Stimulated activated CD8-positive, alpha-beta memory T cell treated with anti-CD3 and anti-CD28 coated beads, Interleukin-7, amount 100 ng/mL, for 48 hours (primary cell): ENCODE results near the gene SPTBN1.

ENCODE experiments used
- DNase-seq, 2 donors: peaks; one replicate each; pipeline ENCODE4 v3.0.0-alpha.2; 2020; ENCODE audit warnings: low read depth in 1 of 2; ENCODE audit errors: extremely low read depth in 1 of 2

Gene SPTBN1

GRCh38 chr2:54432251-54433015 lies 23.7 kb upstream of the SPTBN1 start:
- no peak for DNase-seq

DNA sequence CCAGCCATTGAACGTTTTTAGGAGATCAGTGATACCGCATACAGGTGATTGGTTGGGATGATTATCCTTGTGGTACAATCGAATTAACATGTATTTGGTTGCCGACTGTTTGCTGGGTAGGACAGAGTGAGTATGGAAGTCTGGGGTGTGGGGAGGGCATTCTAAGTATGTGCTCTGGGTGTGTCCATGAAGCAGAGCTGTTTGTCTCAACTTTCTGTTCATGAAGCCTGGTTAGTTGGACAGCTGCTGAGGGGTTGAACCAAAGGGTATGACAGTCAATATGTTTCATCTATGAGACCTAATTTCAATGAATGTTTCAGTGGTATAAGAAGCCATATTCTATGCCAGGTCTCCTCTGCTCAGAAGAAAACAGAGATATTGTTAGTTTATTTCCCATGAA lies 21.9 kb upstream of the SPTBN1 start:
- no peak for DNase-seq

- no peak for DNase-seq
Measured at GRCh38 chr2:54434711-54435110, 21.4 kb upstream of the SPTBN1 start.

- no peak for DNase-seq
Measured at GRCh38 chr2:54435325-54436226, 20.6 kb upstream of the SPTBN1 start.

DNA sequence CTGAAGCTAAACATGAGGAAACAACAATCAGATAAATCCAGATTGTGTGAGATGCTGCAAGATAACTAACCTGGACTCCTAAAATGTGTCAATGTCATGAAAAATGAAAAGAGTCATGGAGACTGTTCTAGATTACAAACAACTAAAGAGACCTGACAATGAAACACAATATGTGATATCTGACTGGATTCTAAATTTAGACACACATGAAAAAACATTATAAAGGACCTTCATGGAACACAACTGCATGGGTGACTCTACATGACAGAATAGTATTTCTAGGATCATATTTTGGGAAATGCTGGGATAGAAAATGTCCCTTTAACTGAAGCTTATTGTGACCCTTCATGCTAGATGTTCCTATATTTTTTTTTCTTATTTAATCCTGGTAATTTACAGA lies 18.5 kb upstream of the SPTBN1 start:
- no peak for DNase-seq

DNA sequence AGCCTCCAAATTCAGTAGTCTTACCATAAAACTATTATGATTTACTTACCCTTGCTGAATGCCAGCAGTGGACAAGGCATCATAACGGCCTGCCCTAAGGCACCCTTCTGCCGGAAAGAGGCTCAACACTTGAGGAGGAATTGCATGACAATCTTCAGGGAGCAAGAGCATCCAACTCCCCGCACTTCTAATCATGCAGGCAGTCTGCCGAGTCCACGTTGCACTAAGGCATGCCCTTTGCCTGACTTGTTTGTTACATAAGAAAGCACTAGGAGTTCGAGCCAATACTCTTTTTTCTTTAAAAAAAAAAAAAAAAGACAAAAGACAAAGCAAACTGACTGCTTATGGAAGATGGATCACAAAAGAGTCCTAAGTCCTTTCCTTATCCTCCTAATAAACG lies 17.9 kb upstream of the SPTBN1 start:
- no peak for DNase-seq

DNA sequence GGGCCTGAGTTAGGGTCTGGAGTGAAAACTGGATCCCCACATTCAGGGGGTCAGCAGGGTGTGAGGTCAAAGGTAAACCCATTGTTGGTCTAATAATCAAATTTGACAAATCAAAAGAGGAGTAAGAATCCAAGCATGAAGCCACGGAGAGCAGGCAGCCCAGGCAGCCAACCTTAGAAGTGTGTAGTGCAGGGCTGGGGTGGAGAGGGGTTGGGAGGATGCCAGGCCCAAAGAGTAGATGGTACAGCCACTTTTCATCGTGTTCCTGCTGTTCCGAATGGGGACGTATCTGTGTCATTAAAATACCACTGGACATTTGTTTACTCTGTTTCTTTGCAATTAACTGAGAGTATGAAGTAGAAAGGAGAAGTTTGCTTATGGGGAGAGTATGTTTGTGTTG lies 16.5 kb upstream of the SPTBN1 start:
- no peak for DNase-seq

DNA sequence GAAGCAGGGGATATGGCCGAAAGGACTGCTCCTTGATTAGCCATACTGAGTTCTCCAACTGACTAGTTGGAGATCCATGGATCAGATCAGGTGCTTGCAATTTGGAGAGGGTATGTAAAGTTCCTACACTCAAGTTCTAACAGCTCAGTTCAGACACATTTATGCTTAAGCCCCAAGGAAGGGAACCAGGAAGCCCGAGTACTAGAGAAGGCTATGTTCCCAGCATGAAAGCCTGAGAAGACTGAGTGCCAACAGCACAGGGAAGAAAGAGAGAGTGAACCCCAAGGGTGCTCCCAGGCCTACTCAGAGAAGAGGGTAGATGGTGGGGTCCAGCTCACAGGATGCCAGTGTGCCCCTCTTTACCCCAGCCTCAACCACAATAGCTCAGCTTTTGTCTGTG lies 16.1 kb upstream of the SPTBN1 start:
- no peak for DNase-seq

- no peak for DNase-seq
Measured at GRCh38 chr2:54444503-54444902, 11.6 kb upstream of the SPTBN1 start.

DNA sequence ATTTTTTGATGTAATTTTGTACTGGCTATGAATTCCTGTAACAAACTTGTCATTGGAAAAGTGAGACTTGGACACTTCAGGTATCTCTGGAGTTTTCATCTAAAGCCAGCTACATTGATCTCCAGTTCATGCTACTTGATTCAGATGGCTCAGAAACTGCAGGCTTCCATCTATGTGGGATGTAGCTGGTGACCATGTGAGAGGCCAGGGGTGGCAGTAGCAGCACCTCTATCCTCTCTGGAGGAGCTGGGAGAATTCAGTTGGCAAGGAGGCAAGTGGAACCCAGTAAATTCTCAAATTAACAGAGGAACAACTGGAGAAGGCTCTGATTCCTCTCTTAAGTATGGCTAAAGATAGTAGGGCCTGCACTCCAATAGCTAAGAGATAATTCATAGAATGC lies 10.0 kb upstream of the SPTBN1 start:
- DNase-seq: no peak

DNA sequence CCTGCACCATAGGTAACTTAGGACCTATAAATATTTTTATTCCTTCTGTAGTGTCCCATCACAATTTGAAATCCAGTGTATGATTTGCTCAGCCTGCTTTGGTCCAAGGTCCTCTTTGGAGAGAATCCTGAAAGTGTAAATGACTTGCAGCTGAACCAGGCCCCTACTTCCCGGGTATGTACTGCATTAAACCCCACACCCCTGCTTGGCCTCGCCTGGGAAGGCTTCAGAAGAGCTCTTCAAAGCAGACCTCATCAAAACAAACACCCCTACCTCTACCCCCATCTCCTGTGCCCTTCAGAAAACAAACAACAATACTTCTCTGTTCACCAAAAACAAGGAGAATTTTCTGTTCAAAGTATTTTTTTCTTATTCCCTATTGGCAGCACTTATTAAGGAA lies 9.5 kb upstream of the SPTBN1 start:
- DNase-seq: no peak

DNA sequence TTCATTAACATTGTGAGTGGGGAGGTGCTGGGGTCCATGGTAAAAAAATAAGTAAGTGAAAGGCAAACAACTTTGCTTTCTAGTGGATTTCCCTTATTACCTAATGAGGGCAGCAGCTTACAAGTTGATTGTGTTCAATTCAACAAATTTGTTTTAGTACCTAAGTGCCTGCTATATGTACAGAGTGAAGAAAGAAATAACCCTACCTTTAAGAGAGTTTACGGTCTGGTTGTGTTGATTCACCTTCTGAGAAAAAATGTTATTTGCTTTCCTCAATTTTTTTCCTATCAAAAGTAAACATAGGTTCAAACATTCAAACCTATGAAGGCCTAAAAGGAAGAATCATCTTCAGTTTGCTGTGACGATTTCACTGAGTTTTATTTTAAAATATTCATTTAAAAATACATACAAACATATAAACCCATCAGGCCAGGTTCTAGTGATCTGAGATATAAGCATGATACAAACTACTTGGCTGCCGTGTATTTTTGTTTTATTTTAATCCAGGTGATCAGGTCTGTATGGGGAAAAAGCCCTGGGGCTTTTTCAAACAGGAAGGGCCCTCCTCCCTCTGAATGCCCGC lies 1.5 kb upstream of the SPTBN1 start:
- DNase-seq: no peak

GRCh38 chr2:54455131-54455562 lies 980 bp upstream of the SPTBN1 start:
- DNase-seq: no peak

DNA sequence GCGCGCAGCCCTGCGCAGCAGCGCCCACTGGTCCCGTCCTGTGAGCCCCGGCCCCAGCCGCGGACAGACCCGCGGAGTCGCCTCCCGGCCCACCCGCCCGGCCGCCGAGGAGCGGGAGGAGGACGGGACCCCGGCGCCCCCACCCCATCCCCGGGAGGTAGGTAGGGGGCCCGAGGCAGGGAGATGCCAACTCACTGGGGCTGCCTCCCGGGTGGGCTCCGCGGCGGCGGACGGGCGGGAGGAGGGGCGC lies 160 bp downstream of the SPTBN1 start:
- no peak for DNase-seq

DNA sequence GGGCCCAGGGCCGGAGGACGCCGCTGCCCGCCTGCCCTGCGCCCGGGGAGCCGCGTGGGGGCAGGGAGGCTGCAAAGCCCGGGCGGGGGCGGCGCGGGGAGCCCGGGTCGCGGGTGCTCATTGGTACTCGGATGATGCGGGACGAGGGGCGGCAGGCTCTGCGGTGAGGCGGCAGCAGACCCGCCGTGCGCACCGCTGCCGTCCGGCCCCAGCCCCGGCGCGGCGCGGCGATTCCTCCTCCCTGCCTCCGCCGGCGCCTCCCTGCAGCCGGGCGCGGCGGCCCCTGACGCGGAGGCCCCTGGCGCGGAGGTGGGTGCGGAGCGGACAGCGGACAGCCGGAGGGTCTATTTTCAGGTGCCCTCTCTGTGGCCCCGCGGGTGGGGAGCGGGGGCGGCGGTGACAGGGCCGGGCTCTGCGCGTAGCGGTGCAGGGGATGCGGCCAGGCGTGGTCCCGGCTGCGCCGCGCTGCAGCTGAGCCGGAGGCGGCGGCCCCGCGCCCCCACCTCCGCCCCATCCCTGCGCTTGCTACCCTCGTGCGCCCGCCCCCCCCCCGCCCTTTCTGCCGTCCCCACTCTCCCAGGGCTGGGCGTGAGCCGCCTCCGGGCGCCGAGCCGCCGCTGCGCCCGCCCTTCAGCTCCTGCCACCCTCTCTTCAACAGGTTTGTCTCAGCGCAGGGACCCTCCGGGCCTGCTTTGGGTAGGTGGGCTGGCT lies 640 bp downstream of the SPTBN1 start:
- no peak for DNase-seq

GRCh38 chr2:54457323-54458023 lies 1.3 kb downstream of the SPTBN1 start:
- DNase-seq: no peak

DNA sequence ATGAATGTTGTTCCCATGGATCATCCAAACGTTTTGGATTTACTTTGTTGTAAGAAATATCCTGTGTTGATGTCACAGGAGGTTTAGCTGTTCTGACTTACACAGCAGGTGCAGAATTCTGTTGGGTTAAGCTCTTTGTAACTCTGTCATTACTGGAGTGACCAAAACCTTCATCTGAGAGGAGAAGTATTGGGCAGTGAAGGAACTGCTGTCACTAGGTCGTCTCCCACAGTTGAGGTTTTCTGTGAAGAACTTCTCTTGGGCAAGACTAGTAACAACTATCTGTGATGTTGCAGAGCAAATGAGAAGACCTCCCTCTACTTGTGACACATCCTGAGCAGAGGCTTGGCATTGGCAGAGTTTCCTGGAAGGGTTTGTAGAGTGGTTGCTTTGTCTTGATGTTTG lies 2.9 kb downstream of the SPTBN1 start:
- no peak for DNase-seq

- DNase-seq: no peak
Measured at GRCh38 chr2:54461261-54461660, 5.1 kb downstream of the SPTBN1 start.

- no peak for DNase-seq
Measured at GRCh38 chr2:54464341-54464740, 8.2 kb downstream of the SPTBN1 start.

DNA sequence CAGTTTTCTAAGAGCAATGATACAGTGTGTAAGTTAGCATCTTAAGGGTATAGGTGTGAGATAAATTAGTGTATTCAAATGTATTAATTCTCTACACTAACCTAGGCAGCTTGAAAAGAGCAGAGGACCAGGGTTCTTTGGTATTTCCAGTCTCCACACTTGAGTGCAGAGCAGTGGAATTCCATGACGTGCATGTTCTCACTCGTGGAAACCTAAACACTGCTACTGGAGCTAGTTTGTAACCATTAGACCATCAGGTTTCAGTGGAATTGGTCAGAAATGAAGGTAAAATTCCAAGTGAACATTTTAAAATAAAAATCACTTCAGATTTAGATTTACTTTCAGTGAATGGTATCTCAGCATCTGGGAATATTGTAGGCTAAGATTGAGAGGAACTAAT lies 9.0 kb downstream of the SPTBN1 start:
- no peak for DNase-seq

GRCh38 chr2:54466870-54467269 lies 10.7 kb downstream of the SPTBN1 start:
- DNase-seq: no peak
